H1 (cell line): ENCODE data around the gene UBE2O. TPM values are rescaled to one million over a fixed set of nuclear protein-coding genes. Genes with fewer than 3 reads are reported as not detected.

Experiments used
- CTCF ChIA-PET: fragments of 300-600 bp; sonication (Branson Sonifier 250); formaldehyde crosslinking; loops from one replicate; lab custom pipeline; 2021; ENCODE audit not compliant: partially characterized antibody; lab: Charles Lee
- POLR2A ChIA-PET: fragments of 300-600 bp; sonication (Branson Sonifier 250); formaldehyde crosslinking; loops from one replicate; lab custom pipeline; 2021; ENCODE audit warnings: inconsistent platforms; ENCODE audit not compliant: partially characterized antibody; lab: Charles Lee
- DNase-seq, 2 experiments: peaks; one replicate each; pipeline versions ENCODE4 v3.0.0 to v3.0.0-alpha.2; 2010 to 2022; ENCODE audit warnings: low spot score in 2 of 2, low read depth in 1 of 2, mixed read lengths in 1 of 2
- FAIRE-seq: peaks from 2 replicates; lab custom pipeline; 2011; peaks lifted over from hg19 to GRCh38; lab: Jason Lieb, UNC
- H2AFZ ChIP-seq: 2 replicates; pipeline ENCODE4 v1.8.1; 2012; ENCODE audit warnings: low read length, inconsistent platforms
- H2AK5ac ChIP-seq: 2 replicates; pipeline ENCODE4 v1.6.1; 2013; ENCODE audit warnings: low read depth, low read length
- H2BK120ac ChIP-seq: replicated peaks from 2 replicates; pipeline ENCODE3; 2013; ENCODE audit warnings: low read depth, low read length, inconsistent platforms
- H2BK12ac ChIP-seq: 2 replicates; pipeline ENCODE4 v1.6.1; 2013; ENCODE audit warnings: low read depth, low read length
- H2BK15ac ChIP-seq: 2 replicates; pipeline ENCODE4 v1.6.1; 2013; ENCODE audit warnings: low read length
- H2BK20ac ChIP-seq: 2 replicates; pipeline ENCODE4 v1.6.1; 2013; ENCODE audit warnings: low read length
- H2BK5ac ChIP-seq: 2 replicates; pipeline ENCODE4 v1.6.1; 2013; ENCODE audit warnings: low read depth, low read length
- H3K14ac ChIP-seq: 2 replicates; pipeline ENCODE4 v1.6.1; 2013; ENCODE audit warnings: inconsistent platforms; ENCODE audit not compliant: insufficient read length
- H3K18ac ChIP-seq: 2 replicates; pipeline ENCODE4 v1.6.1; 2013; ENCODE audit warnings: low read length; ENCODE audit errors: extremely low read depth
- H3K23ac ChIP-seq: 2 replicates; pipeline ENCODE4 v1.6.1; 2013; ENCODE audit warnings: inconsistent platforms; ENCODE audit not compliant: insufficient read length
- H3K23me2 ChIP-seq: 2 replicates; pipeline ENCODE4 v1.6.1; 2013; ENCODE audit warnings: low read depth, low read length
- H3K27ac ChIP-seq: 2 replicates; pipeline ENCODE4 v1.6.1; 2011; ENCODE audit warnings: low read depth, low read length, inconsistent platforms
- H3K27me3 ChIP-seq, 4 experiments: replicated peaks in 1 of 4; 1 replicate in 1 of 4; 2 replicates in 3 of 4; pipeline versions ENCODE4 v1.6.1 to v1.8.1; 2011 to 2013; ENCODE audit warnings: low read length in 3 of 4, mild to moderate bottlenecking in 3 of 4, inconsistent platforms in 2 of 4, mixed read lengths in 2 of 4, moderate library complexity in 1 of 4; ENCODE audit not compliant: control insufficient read depth in 3 of 4, insufficient read depth in 3 of 4; ENCODE audit errors: extremely low read depth in 1 of 4
- H3K36me3 ChIP-seq, 4 experiments: 2 replicates each; pipeline versions ENCODE4 v1.6.1 to v1.8.1; 2011 to 2013; ENCODE audit warnings: mild to moderate bottlenecking in 4 of 4, low read length in 3 of 4, moderate library complexity in 2 of 4, control low read depth in 1 of 4, inconsistent platforms in 1 of 4; ENCODE audit not compliant: insufficient read depth in 4 of 4, control insufficient read depth in 2 of 4
- H3K4ac ChIP-seq: replicated peaks from 2 replicates; pipeline ENCODE3; 2013; ENCODE audit warnings: low read length, low read depth, mixed read lengths, inconsistent platforms; ENCODE audit not compliant: insufficient read length
- H3K4me1 ChIP-seq, 4 experiments: replicated peaks in 1 of 4; 1 replicate in 1 of 4; 2 replicates in 3 of 4; pipeline versions ENCODE4 v1.6.1 to v1.8.1; 2011 to 2013; ENCODE audit warnings: low read length in 3 of 4, inconsistent platforms in 2 of 4, mixed read lengths in 1 of 4; ENCODE audit not compliant: insufficient read depth in 4 of 4, control insufficient read depth in 3 of 4
- H3K4me2 ChIP-seq, 2 experiments: 2 replicates each; pipeline versions ENCODE4 v1.6.1 to v1.8.1; 2011 to 2013; ENCODE audit warnings: low read depth in 2 of 2, low read length in 2 of 2, control low read depth in 1 of 2, inconsistent platforms in 1 of 2, mild to moderate bottlenecking in 1 of 2; ENCODE audit not compliant: insufficient read depth in 1 of 2
- H3K4me3 ChIP-seq, 4 experiments: fragments of 200-600, 300-600 bp in 1 of 4; sonication (generic), shearing (Covaris generic), sonication (Bioruptor Twin) in 1 of 4; 2 replicates each; pipeline versions ENCODE4 v1.5.1 to v1.8.1; 2011 to 2016; ENCODE audit warnings: low read length in 4 of 4, low read depth in 3 of 4, control low read depth in 2 of 4, inconsistent platforms in 2 of 4, mild to moderate bottlenecking in 2 of 4, mixed read lengths in 1 of 4, moderate library complexity in 1 of 4; ENCODE audit not compliant: insufficient read depth in 2 of 4; ENCODE audit errors: extremely low read depth in 1 of 4
- H3K56ac ChIP-seq: replicated peaks from 2 replicates; pipeline ENCODE3; 2013; ENCODE audit warnings: low read depth, mild to moderate bottlenecking, mixed read lengths, low read length, inconsistent platforms; ENCODE audit not compliant: insufficient read length
- H3K79me1 ChIP-seq: 2 replicates; pipeline ENCODE4 v1.6.1; 2013; ENCODE audit warnings: low read depth, low read length, control low read depth
- H3K79me2 ChIP-seq, 2 experiments: 2 replicates each; pipeline versions ENCODE4 v1.6.1 to v1.8.1; 2012 to 2013; ENCODE audit warnings: low read length in 2 of 2, mild to moderate bottlenecking in 2 of 2, inconsistent platforms in 1 of 2; ENCODE audit not compliant: insufficient read depth in 2 of 2, control insufficient read depth in 1 of 2
- H3K9ac ChIP-seq, 4 experiments: replicated peaks in 1 of 4; 1 replicate in 1 of 4; 2 replicates in 3 of 4; pipeline versions ENCODE4 v1.6.1 to v1.8.1; 2011 to 2013; ENCODE audit warnings: low read depth in 3 of 4, low read length in 3 of 4, control low read depth in 2 of 4, mild to moderate bottlenecking in 2 of 4, moderate library complexity in 2 of 4, inconsistent platforms in 1 of 4; ENCODE audit errors: extremely low read depth in 1 of 4
- H3K9me3 ChIP-seq, 2 experiments: 2 replicates each; pipeline versions ENCODE4 v1.6.1 to v1.8.1; 2012 to 2013; ENCODE audit warnings: mild to moderate bottlenecking in 2 of 2, moderate library complexity in 2 of 2, control low read depth in 1 of 2, inconsistent platforms in 1 of 2, low read depth in 1 of 2, low read length in 1 of 2, mixed read lengths in 1 of 2; ENCODE audit not compliant: insufficient read depth in 2 of 2
- H4K20me1 ChIP-seq, 2 experiments: replicated peaks in 1 of 2; 2 replicates each; pipeline versions ENCODE3 to v1.8.1; 2011 to 2013; ENCODE audit warnings: inconsistent platforms in 2 of 2, low read length in 2 of 2, mild to moderate bottlenecking in 1 of 2; ENCODE audit not compliant: insufficient read depth in 2 of 2, control insufficient read depth in 1 of 2
- H4K5ac ChIP-seq: 2 replicates; pipeline ENCODE4 v1.6.1; 2013; ENCODE audit warnings: low read length, low read depth, mixed read lengths, inconsistent platforms; ENCODE audit not compliant: insufficient read length
- H4K8ac ChIP-seq: 2 replicates; pipeline ENCODE4 v1.8.0; 2013; ENCODE audit warnings: mild to moderate bottlenecking, moderate library complexity, low read length, inconsistent platforms; ENCODE audit not compliant: insufficient read depth; ENCODE audit errors: extremely low read depth
- H4K91ac ChIP-seq: replicated peaks from 2 replicates; pipeline ENCODE3; 2013; ENCODE audit warnings: low read length, mixed read lengths, inconsistent platforms; ENCODE audit not compliant: insufficient read length
- CHD2 ChIP-seq: IDR thresholded peaks from 2 replicates; pipeline ENCODE4 v1.6.1; 2012; ENCODE audit warnings: low read length, improper control_type of control experiment
- HDAC2 ChIP-seq, 2 experiments: fragments of 300-600 bp in 1 of 2; sonication (generic) in 1 of 2; IDR thresholded peaks; 2 replicates each; pipeline ENCODE4 v1.6.1; 2011 to 2012; ENCODE audit warnings: low read depth in 2 of 2, low read length in 2 of 2, mild to moderate bottlenecking in 2 of 2, moderate library complexity in 2 of 2, borderline replicate concordance in 1 of 2, inconsistent platforms in 1 of 2
- HDAC6 ChIP-seq: IDR thresholded peaks from one replicate; pipeline ENCODE4 v1.7.1; 2012; ENCODE audit warnings: low read depth, mild to moderate bottlenecking, inconsistent platforms, low read length, moderate library complexity
- KDM4A ChIP-seq: IDR thresholded peaks from one replicate; pipeline ENCODE4 v1.7.1; 2012; ENCODE audit warnings: low read depth, mild to moderate bottlenecking, moderate library complexity, low read length, inconsistent platforms; ENCODE audit not compliant: severe bottlenecking
- MAFK ChIP-seq: IDR thresholded peaks from 2 replicates; pipeline ENCODE4 v1.6.1; 2012; ENCODE audit warnings: low read depth, mild to moderate bottlenecking, improper control_type of control experiment, low read length
- RXRA ChIP-seq: IDR thresholded peaks from 2 replicates; pipeline ENCODE4 v1.6.1; 2011; ENCODE audit warnings: low read depth, mild to moderate bottlenecking, low read length, moderate library complexity; ENCODE audit not compliant: insufficient read depth
- TCF12 ChIP-seq: IDR thresholded peaks from 2 replicates; pipeline ENCODE4 v1.6.1; 2011; ENCODE audit warnings: low read depth, mild to moderate bottlenecking, low read length
- WGBS, 2 experiments: shearing (Covaris generic) in 1 of 2; methylation state at CpG; one replicate each; pipeline versions ENCODE4 v1.1.6 to v1.1.7; 2013 to 2015; ENCODE audit warnings: low lambda C conversion rate in 2 of 2, mixed read lengths in 2 of 2, inconsistent platforms in 1 of 2, low coverage in 1 of 2, missing lambda C conversion rate in 1 of 2; ENCODE audit not compliant: insufficient replicate concordance in 2 of 2, insufficient coverage in 1 of 2, insufficient read length in 1 of 2; ENCODE audit errors: extremely low coverage in 1 of 2, missing lambda C conversion rate in 1 of 2; 5-methylcytosine and 5-hydroxymethylcytosine counted together
- polyA plus RNA-seq, 7 experiments: library from polyadenylated mRNA; depleted of rRNA in 3 of 7; stranded (reverse) in 5 of 7; unstranded in 2 of 7; fragments of >200 nt in 5 of 7; fragments of 200-250 nt in 2 of 7; gene quantifications; 1 replicate in 5 of 7; 2 replicates in 1 of 7; 4 replicates in 1 of 7; pipeline versions ENCODE4 v1.2.1 to v1.2.3, GENCODE V29; 2011 to 2013; ENCODE audit warnings: missing spikeins in 2 of 7, mixed read lengths in 2 of 7
- total RNA-seq: library from RNA; stranded (reverse); fragmentation: NEBNext Ultra II Directional; extraction: Animal tissue kit (Norgen Biotek cat#: 25700); gene quantifications from 2 replicates; pipeline ENCODE4 v1.2.1, GENCODE V29; 2021

The UBE2O gene
- total and polyA plus RNA-seq, 2 of the 8 experiments (the other 6 are each of a cell fraction or from before 2014, with no cell fraction given) = 24.4 to 63.0 TPM

DNA sequence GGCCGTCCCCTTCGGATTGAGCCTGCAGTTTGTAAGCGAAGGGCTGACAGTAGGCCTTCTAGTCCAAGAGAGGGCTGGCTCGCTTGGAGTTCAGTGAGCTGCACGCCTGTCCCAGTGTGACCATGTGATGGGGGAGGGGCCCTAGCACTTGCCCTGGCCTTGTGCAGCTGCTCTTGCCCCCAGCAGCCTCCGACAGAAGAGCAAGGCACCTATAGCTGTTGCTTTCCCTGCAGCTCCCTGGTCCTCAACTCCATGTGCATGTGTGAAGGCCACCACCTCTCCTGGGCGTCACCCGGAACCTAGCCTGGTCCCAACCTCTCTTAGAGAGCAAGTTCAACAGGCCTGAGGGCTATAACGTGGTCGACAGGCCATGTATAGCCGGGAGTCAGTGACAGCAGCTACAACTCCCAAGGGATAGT is 62.9 kb downstream of the UBE2O start:
- POLR2A ChIA-PET = interaction anchor here (0.6 to 0.8 kb wide), 3 partner anchors 8 to 41 kb away, joined by 3 to 4 read pairs (median 3); no protein-coding TSS in a partner anchor
- FAIRE-seq = no peak

More for the DNA sequence above, 62.9 kb downstream of the UBE2O start:
- H3K4me1 ChIP-seq = peaks cover 5 to 24% (median 19%) of the 10 kb centered on the region in 4 experiments
- H3K23ac ChIP-seq = no peak overlapping the region
- H3K14ac ChIP-seq = no peak overlapping the region
- no peaks in the 10 kb centered on the region; the same call in 1 of the 2 replicates for H3K79me1 ChIP-seq
- H3K79me2 ChIP-seq = no peaks in the 10 kb centered on the region
- 78% methylated on average over 11 of the region's 11 CpGs; no CpG with 5 or more reads in 1 of the 2 experiments for WGBS, 2 experiments
- no peak overlapping the region for H2BK120ac ChIP-seq
- no peak for DNase-seq
- CTCF ChIA-PET = interaction anchor here (0.7 to 28.1 kb wide), 10 partner anchors 7 to 196 kb away, joined by 3 to 635 read pairs (median 4); partner anchors contain the start of gene PRPSAP1
- H2AK5ac ChIP-seq = peak overlapping the region; percentile 87; the same call in 1 of the 2 replicates
- H3K9me3 ChIP-seq = no peaks in the 10 kb centered on the region
- no peak overlapping the region for H4K5ac ChIP-seq
- peak overlapping the region; percentile 35; the same call in 1 of the 2 replicates for H4K8ac ChIP-seq
- H3K56ac ChIP-seq = peak overlapping the region; percentile 73
- peaks cover 0 to 5% of the 10 kb centered on the region in 2 experiments for H4K20me1 ChIP-seq
- H3K27me3 ChIP-seq = peaks cover 7 to 22% (median 13%) of the 10 kb centered on the region in 4 experiments; a peak in 6 of 7 replicates
- peak overlapping the region; percentile 4 for H3K4ac ChIP-seq
- no peak for TF ChIP-seq HDAC2 (IDR thresholded peaks at IDR 0.05; ENCODE audit: borderline replicate concordance in 1 of 2, low read depth in 2 of 2, low read length in 2 of 2)
- no peak for TF ChIP-seq CHD2
- TF ChIP-seq KDM4A = no peak
- no peak for TF ChIP-seq HDAC6
- TF ChIP-seq RXRA = no peak
- no peak for TF ChIP-seq MAFK
- no peak for TF ChIP-seq TCF12
- H3K36me3 ChIP-seq = peaks cover 4 to 24% (median 14%) of the 10 kb centered on the region in 4 experiments; a peak in 7 of 8 replicates
- H3K4me2 ChIP-seq = peak overlapping the region in 1 of 2 experiments; percentile 50; a peak in 1 of 4 replicates
- H2AFZ ChIP-seq = no peak overlapping the region
- peaks cover under 1% of the 10 kb centered on the region; the same call in 1 of the 2 replicates for H3K23me2 ChIP-seq
- 0 out of 2 replicates have a peak overlapping the region, but pooled peaks have one; percentile 48 for H2BK20ac ChIP-seq
- H3K27ac ChIP-seq = peak overlapping the region; percentile 21; the same call in 1 of the 2 replicates
- H4K91ac ChIP-seq = peak overlapping the region; percentile 11
- H2BK15ac ChIP-seq = peak overlapping the region; percentile 81; the same call in 1 of the 2 replicates
- H3K9ac ChIP-seq = no peak overlapping the region
- peak overlapping the region; percentile 88 for H2BK5ac ChIP-seq
- no peak overlapping the region for H3K4me3 ChIP-seq
- H3K18ac ChIP-seq = no peak overlapping the region; the same call in 1 of the 2 replicates
- H2BK12ac ChIP-seq = peak overlapping the region; percentile 75; the same call in 1 of the 2 replicates
